Upper lobe of right lung (tissue), 1 donor: Measurements from ENCODE around the gene PSRC1. TPM values are rescaled to one million over a fixed set of nuclear protein-coding genes. Genes with fewer than 3 reads are reported as not detected.

ENCODE experiments used
- ATAC-seq: fragments of 200-7000 bp; cut with Tn5 transposase; one replicate; pipeline ENCODE4 v1.9.1; 2020; ENCODE audit warnings: mild to moderate bottlenecking, moderate library complexity
- DNase-seq: peaks from one replicate; pipeline ENCODE4 v3.0.0-alpha.2; 2020
- H3K27ac ChIP-seq: fragments of 200-600 bp; one replicate; pipeline ENCODE4 v1.8.0; 2022
- H3K27me3 ChIP-seq: fragments of 200-600 bp; one replicate; pipeline ENCODE4 v1.8.0; 2022; ENCODE audit warnings: mild to moderate bottlenecking
- H3K36me3 ChIP-seq: fragments of 200-600 bp; one replicate; pipeline ENCODE4 v1.8.0; 2022
- H3K4me1 ChIP-seq: fragments of 200-600 bp; one replicate; pipeline ENCODE4 v1.8.0; 2022
- H3K4me3 ChIP-seq: fragments of 200-600 bp; one replicate; pipeline ENCODE4 v1.8.0; 2022; ENCODE audit warnings: mild to moderate bottlenecking
- H3K9me3 ChIP-seq: fragments of 200-600 bp; one replicate; pipeline ENCODE4 v1.8.0; 2022
- CTCF ChIP-seq: fragments of 200-600 bp; IDR thresholded peaks from one replicate; pipeline ENCODE4 v1.8.0; 2022; ENCODE audit warnings: antibody characterized with exemption
- intact Hi-C: fragments of 100-400 bp; cut with DNase I; formaldehyde crosslinking; loops from one replicate; pipeline ENCODE4 v1.11.0; 2022
- total RNA-seq: library from RNA; stranded (reverse); fragmentation: NEBNext Ultra II Directional; extraction: Animal tissue kit (Norgen Biotek cat#: 25700); gene quantifications from one replicate; pipeline ENCODE4 v1.2.1, GENCODE V29; 2021
- donor health status: DM: no; HTN: yes; CAD: no; lungs with severe emphysema.

Gene PSRC1
- total RNA-seq, 1 donor from 2014 or later: 2.9 TPM

DNA sequence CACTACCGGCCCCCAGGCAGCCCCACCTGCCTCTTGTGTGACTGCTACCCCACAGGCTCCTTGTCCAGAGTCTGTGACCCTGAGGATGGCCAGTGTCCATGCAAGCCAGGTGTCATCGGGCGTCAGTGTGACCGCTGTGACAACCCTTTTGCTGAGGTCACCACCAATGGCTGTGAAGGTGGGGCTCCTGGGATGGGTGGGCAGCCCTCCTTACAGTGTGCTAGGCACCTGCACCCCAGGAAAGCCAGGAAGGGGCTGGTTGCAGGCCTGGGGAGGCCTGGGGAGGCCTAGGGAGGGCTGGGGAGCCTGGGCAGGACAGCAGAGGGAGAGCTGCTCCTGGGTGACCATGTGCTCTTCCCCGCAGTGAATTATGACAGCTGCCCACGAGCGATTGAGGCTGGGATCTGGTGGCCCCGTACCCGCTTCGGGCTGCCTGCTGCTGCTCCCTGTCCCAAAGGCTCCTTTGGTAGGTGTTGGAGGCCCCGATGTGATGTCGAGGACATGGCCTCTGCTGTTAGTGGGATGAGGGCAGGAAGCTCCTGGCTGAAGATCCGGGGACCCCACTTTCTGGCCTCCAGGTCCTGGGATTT, 17.1 kb downstream of the PSRC1 start:
- no peak for DNase-seq
- Histone ChIP-seq H3K27ac (no peak overlapping the region), H3K4me3 (no peak overlapping the region), H3K9me3 (no peaks in the 10 kb centered on the region), H3K27me3 (no peaks in the 10 kb centered on the region), H3K36me3 (no peaks in the 10 kb centered on the region), H3K4me1 (peaks cover 7% of the 10 kb centered on the region)
- ATAC-seq: no peak
- intact Hi-C loops: no loop called here
- TF ChIP-seq CTCF: no peak

DNA sequence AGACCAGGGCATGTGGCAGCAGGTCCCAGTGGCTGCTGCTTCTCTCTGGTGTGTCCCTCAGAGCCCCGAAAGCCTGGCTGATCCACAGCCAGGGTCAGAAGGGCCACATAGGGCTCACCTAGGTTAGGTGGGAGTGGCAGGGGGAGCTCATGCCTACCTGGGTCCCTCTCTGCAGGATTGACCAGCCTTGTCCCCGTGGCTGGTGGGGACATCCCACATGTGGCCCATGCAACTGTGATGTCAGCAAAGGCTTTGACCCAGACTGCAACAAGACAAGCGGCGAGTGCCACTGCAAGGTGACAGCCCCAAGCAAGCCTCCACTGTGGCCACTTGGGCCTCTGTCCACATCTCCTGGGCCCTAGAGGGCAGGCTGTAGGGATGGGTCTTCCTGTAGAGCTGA, 17.9 kb downstream of the PSRC1 start:
- intact Hi-C loops: no loop called here
- Histone ChIP-seq H3K4me3 (no peak overlapping the region), H3K4me1 (peaks cover 7% of the 10 kb centered on the region), H3K27ac (no peak overlapping the region), H3K36me3 (no peaks in the 10 kb centered on the region), H3K27me3 (no peaks in the 10 kb centered on the region), H3K9me3 (no peaks in the 10 kb centered on the region)
- DNase-seq (no peak), ATAC-seq (no peak)
- no peak for TF ChIP-seq CTCF

DNA sequence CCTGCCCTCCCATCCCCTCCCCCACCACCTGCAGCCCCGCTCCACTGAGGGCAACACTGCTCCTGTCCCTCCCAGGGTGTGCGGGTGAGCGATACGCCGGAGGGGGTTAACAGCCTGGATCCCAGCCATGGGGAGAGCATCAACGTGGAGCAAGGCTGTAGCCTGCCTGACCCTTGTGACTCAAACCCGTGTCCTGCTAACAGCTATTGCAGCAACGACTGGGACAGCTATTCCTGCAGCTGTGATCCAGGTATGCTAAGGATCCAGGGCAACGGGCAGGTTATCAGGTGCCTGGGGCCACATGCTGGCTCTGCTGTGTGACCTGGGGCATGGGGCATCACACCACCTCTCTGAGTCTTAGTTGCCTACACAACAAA, 18.6 kb downstream of the PSRC1 start:
- Histone ChIP-seq H3K36me3 (no peaks in the 10 kb centered on the region), H3K4me3 (no peak overlapping the region), H3K27me3 (no peaks in the 10 kb centered on the region), H3K9me3 (no peaks in the 10 kb centered on the region), H3K27ac (no peak overlapping the region), H3K4me1 (peaks cover 7% of the 10 kb centered on the region)
- intact Hi-C loops: loop anchor here (5.0 kb wide), 1 partner anchor 138 kb away; no protein-coding TSS in a partner anchor
- TF ChIP-seq CTCF: no peak
- ATAC-seq: no peak
- no peak for DNase-seq

- peak; percentile 98 for ATAC-seq
- no peaks in the 10 kb centered on the region for H3K9me3 ChIP-seq
- H3K27me3 ChIP-seq: no peaks in the 10 kb centered on the region
- no peaks in the 10 kb centered on the region for H3K36me3 ChIP-seq
- TF ChIP-seq CTCF: peak; percentile 97
- DNase-seq: peak; percentile 97
- intact Hi-C loops: loop anchor here (5.0 kb wide), 1 partner anchor 139 kb away; no protein-coding TSS in a partner anchor
- H3K4me3 ChIP-seq: no peak overlapping the region
- peaks cover 7% of the 10 kb centered on the region for H3K4me1 ChIP-seq
- no peak overlapping the region for H3K27ac ChIP-seq
Observed at GRCh38 chr1:109263597-109264378, 19.2 kb downstream of the PSRC1 start.

- ATAC-seq (no peak), DNase-seq (no peak)
- no peak for TF ChIP-seq CTCF
- intact Hi-C loops: loop anchor here (5.0 kb wide), 1 partner anchor 139 kb away; no protein-coding TSS in a partner anchor
- Histone ChIP-seq H3K4me1 (peaks cover 7% of the 10 kb centered on the region), H3K27ac (no peak overlapping the region), H3K27me3 (no peaks in the 10 kb centered on the region), H3K4me3 (no peak overlapping the region), H3K36me3 (no peaks in the 10 kb centered on the region), H3K9me3 (no peaks in the 10 kb centered on the region)
Observed at GRCh38 chr1:109263234-109263596, 19.7 kb downstream of the PSRC1 start.
